ENCODE measurements around the gene SAP30L. TPM values are rescaled to one million over a fixed set of nuclear protein-coding genes. Genes with fewer than 3 reads are reported as not detected.

The SAP30L gene
- total and polyA plus RNA-seq, 2 of the 13 experiments (the other 11 are each of a cell fraction or from before 2014, with no cell fraction given): 27.9 to 37.2 TPM

DNA sequence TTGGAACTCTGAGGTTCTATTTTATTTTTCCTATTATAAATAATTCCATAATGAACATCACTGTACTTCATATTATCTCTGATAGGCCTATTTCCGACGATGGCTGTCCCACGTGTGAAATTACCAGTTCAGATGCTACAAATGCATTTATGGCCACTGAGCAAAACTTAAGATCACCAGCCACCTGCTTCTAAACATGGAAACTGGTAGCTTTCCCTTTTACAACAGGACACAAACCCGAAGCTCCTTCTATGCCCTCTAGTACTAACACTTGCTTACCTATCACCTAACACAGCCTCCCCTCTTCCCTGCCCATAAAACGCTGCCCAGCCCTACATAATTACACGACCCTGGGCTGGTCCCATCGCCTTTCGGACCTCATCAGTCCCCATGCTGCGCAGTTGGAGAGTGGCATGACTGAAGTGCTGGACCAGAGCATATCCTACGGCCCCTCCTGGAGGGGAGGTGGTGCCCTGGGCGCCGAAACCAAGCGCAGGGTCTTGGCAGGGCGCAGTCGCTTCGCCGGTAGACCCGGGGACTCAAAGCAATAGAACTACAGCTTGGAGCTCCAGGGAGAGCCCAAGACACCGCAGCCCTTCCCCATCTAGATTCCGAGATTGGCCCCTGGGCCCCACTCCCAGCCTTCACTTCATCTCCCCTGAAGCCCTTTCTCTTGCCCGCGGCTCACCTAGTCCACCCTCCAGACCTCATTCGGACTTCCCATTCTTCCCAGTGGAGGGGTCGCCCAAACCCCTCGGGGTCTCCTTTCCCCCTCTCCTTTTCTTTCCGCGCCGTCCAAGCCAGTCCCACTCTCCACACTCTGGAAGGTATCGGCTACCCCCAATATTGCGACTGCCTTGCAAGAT lies 1.0 kb upstream of the SAP30L start:
- intact Hi-C loops (cut with micrococcal nuclease; ENCODE audit: unreplicated experiment): loop anchor here (1.0 to 2.0 kb wide), 2 partner anchors 21 to 22 kb away; no protein-coding TSS in a partner anchor
- WGBS (ENCODE audit: low lambda C conversion rate): 5% methylated on average over 25 of the region's 30 CpGs
- CTCF ChIA-PET (ENCODE audit: low intra/inter-chr PET ratio, low total read pairs): no interaction called here
- TF ChIP-seq ATF2 (CRISPR knock-in tag; IDR thresholded peaks at IDR 0.05): 0 out of 2 replicates have a peak, but pooled peaks have one; percentile 8
- peak; percentile 27 for TF ChIP-seq ZNF687 (CRISPR knock-in tag; IDR thresholded peaks at IDR 0.05)
- peak; percentile 46; the same call in 1 of the 2 replicates for TF ChIP-seq KDM2A (CRISPR knock-in tag; IDR thresholded peaks at IDR 0.05; ENCODE audit: borderline replicate concordance, low read depth)
- peak; percentile 66; the same call in 1 of the 2 replicates for TF ChIP-seq NRL (CRISPR knock-in tag; IDR thresholded peaks at IDR 0.05; ENCODE audit: borderline replicate concordance)
- 0 out of 2 replicates have a peak, but pooled peaks have one; percentile 37 for TF ChIP-seq ZNF746 (CRISPR knock-in tag; IDR thresholded peaks at IDR 0.05)
- peak; percentile 21 for TF ChIP-seq ZNF18 (CRISPR knock-in tag; IDR thresholded peaks at IDR 0.05; ENCODE audit: insufficient replicate concordance)
- 0 out of 2 replicates have a peak, but pooled peaks have one; percentile 7 for TF ChIP-seq SSRP1 (CRISPR knock-in tag; IDR thresholded peaks at IDR 0.05)
- peak; percentile 7; the same call in 1 of the 2 replicates for TF ChIP-seq HNF1B (CRISPR knock-in tag; IDR thresholded peaks at IDR 0.05)
- TF ChIP-seq ZSCAN29 (CRISPR knock-in tag; conservative IDR thresholded peaks at IDR 0.05): 0 out of 2 replicates have a peak, but pooled peaks have one; percentile 10
- TF ChIP-seq HNRNPK (IDR thresholded peaks at IDR 0.05; ENCODE audit: low read depth, low read length, poor library complexity, severe bottlenecking): no peak

More for the DNA sequence above, 1.0 kb upstream of the SAP30L start:
- FAIRE-seq: no peak
- POLR2A ChIA-PET: no interaction called here
- no peak for DNase-seq (ENCODE audit: low spot score)
- peak overlapping the region; percentile 78 for H3K9ac ChIP-seq (ENCODE audit: insufficient read depth, low read depth, low read length)
- no peaks in the 10 kb centered on the region for H3K9me3 ChIP-seq (ENCODE audit: low read length)
- H3K4me3 ChIP-seq (replicated peaks in 1 of 3; ENCODE audit: insufficient read depth in 1 of 3, low read depth in 2 of 3, low read length in 3 of 3): peak overlapping the region; percentile 81 to 97 (median 94)
- H3K27ac ChIP-seq (ENCODE audit: extremely low read length, insufficient read depth, low read length): peak overlapping the region; percentile 60
- H4K20me1 ChIP-seq (ENCODE audit: insufficient read depth, low read length): peaks cover 11% of the 10 kb centered on the region
- peak; percentile 64 for ATAC-seq
- TSS peak; percentile 47 for BruUV-seq (replicated peaks)
- peaks cover 34% of the 10 kb centered on the region for H3K4me1 ChIP-seq (ENCODE audit: insufficient read depth, low read length)
- H3K4me2 ChIP-seq (ENCODE audit: low read depth, low read length): peak overlapping the region; percentile 97
- in situ Hi-C loops (cut with HindIII; ENCODE audit: extremely low pct_ligation_motif_present, low pct_unique_long_range_greater_than_20kb): no loop called here
- no peaks in the 10 kb centered on the region for H3K27me3 ChIP-seq (ENCODE audit: control insufficient read depth in 1 of 2, insufficient read depth in 2 of 2, low read length in 2 of 2)
- peaks cover 23% of the 10 kb centered on the region for H3K79me2 ChIP-seq (ENCODE audit: insufficient read depth, low read length)
- peaks cover 0 to 17% of the 10 kb centered on the region in 2 experiments; a peak in 4 of 5 replicates for H3K36me3 ChIP-seq (replicated peaks in 1 of 2; ENCODE audit: control insufficient read depth in 1 of 2, insufficient read depth in 2 of 2, low read length in 2 of 2)
- H2AFZ ChIP-seq (ENCODE audit: low read length): no peak overlapping the region
